Measurements from ENCODE around the gene SLC2A9.
"Not testable (repeated sequence)": the region's sequence is repeated elsewhere in the genome, so short reads cannot be mapped to it uniquely, and the experiment has no call there.

SLC2A9 gene

DNA sequence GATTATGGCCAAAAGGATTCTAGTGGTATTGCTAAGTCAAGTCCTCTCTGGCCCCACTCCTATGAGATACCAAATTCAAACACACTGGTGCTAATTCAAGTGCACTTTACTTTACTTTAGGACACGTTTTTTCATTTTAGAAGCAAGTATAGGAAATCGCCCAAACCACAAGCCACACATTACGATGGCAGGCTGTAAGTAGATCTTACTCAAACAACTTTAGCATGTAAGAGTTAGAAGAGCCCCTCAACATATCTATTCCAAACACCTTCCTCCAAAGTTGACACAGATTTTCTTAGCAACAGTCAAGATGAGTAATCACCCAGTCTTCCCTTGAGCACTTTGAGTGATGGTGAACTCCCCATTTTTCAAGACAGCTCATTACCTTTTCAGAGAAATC is 196.2 kb downstream of the SLC2A9 start:
- H3K4me3 ChIP-seq (ENCODE audit: low read depth, low read length) = no peak overlapping the region
- H2AFZ ChIP-seq (ENCODE audit: low read length, unreplicated experiment) = no peak overlapping the region
- no peaks in the 10 kb centered on the region for H3K27me3 ChIP-seq (ENCODE audit: insufficient read depth, low read length)
- no peaks in the 10 kb centered on the region for H3K36me3 ChIP-seq (ENCODE audit: insufficient read depth, low read length)
- no peaks in the 10 kb centered on the region for H3K4me1 ChIP-seq (ENCODE audit: control insufficient read depth, insufficient read depth, low read length, unreplicated experiment)
- H3K79me2 ChIP-seq (ENCODE audit: control insufficient read depth, insufficient read depth, low read length, unreplicated experiment) = no peaks in the 10 kb centered on the region
- H3K27ac ChIP-seq (ENCODE audit: low read depth, low read length) = no peak overlapping the region

DNA sequence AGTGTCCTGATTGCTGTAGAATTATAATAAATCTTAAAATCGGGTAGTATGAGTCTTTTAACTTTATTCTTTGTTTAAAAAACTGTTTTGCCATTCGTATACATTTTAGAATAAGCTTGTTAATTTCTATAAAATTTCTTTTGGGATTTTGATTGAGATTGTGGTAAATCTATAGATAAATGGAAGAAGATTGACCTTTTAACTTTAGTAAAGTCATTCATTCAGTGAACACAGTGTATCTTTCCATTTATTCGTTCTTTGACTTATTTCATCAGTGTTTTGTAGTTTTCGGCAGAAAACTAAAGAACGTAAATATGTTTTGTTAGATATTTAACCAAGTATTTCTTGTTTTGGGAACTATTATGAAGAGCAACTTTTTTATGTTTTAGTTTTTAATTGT is 201.0 kb downstream of the SLC2A9 start:
- Histone ChIP-seq H3K4me1 (ENCODE audit: control insufficient read depth, insufficient read depth, low read length, unreplicated experiment) (no peaks in the 10 kb centered on the region), H3K27me3 (ENCODE audit: insufficient read depth, low read length) (no peaks in the 10 kb centered on the region), H3K4me3 (ENCODE audit: low read depth, low read length) (no peak overlapping the region), H3K79me2 (ENCODE audit: control insufficient read depth, insufficient read depth, low read length, unreplicated experiment) (no peaks in the 10 kb centered on the region), H2AFZ (ENCODE audit: low read length, unreplicated experiment) (no peak overlapping the region), H3K36me3 (ENCODE audit: insufficient read depth, low read length) (no peaks in the 10 kb centered on the region), H3K27ac (ENCODE audit: low read depth, low read length) (no peak overlapping the region)

DNA sequence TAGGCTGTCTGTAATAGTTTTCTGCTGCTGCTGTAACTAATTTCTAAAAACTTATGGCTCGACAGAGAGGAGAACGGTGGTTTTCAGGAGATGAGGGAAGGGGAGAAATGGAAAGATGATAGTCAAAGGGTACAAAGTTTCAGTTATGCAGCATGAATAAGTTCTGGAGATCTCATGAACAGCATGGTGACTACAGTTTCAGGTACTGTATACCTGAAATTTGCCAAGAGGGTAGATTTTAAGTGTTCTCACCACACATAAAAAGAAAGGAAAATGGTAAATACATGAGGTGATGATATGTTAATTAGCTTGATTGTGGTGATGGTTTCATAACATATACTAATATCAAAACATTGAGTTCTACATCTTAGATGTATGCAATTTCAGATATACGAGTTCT is 205.0 kb downstream of the SLC2A9 start:
- Histone ChIP-seq H3K4me1 (ENCODE audit: control insufficient read depth, insufficient read depth, low read length, unreplicated experiment) (no peaks in the 10 kb centered on the region), H3K27ac (ENCODE audit: low read depth, low read length) (no peak overlapping the region), H2AFZ (ENCODE audit: low read length, unreplicated experiment) (no peak overlapping the region), H3K4me3 (ENCODE audit: low read depth, low read length) (no peak overlapping the region), H3K36me3 (ENCODE audit: insufficient read depth, low read length) (no peaks in the 10 kb centered on the region), H3K79me2 (ENCODE audit: control insufficient read depth, insufficient read depth, low read length, unreplicated experiment) (no peaks in the 10 kb centered on the region), H3K27me3 (ENCODE audit: insufficient read depth, low read length) (no peaks in the 10 kb centered on the region)

DNA sequence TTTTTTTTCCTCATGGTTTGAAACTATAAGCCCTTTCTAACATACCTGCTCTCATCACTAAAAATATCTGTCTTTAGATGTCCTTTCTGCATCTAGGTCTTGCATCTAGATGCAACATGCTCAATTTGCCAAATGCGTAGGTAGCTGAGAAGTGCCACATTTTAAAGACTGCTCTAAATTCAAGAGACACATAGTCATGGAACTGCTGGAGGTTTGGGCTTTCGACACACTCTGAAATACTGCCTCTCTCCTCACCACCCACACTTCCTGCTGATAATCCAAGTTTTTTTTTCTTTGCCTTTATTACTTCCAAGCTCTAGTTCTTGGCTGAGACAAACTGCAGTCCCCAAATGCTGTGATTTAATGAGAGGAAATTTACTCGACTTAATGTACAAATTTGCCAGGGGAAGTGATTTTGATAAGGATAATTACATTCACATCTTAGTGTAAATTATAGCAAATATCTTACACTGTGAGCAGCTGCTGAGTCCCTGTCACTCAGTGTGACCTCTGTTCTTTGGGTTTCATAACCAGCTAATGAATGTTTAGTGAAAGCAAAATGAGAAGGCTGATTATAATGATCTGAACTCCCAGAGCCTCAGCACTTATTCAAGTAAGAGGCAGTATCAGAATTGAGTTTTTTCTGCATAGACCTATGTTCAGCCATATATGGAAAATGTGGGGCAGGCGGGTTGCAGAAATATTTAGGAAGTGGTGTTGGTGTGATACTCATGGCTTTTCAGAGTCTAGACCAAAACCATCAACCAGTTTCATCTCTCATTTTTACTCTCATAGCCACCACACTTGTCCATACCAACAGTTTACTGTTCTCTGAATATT is 208.6 kb downstream of the SLC2A9 start:
- H3K4me1 ChIP-seq (ENCODE audit: control insufficient read depth, insufficient read depth, low read length, unreplicated experiment) = no peaks in the 10 kb centered on the region
- H3K4me3 ChIP-seq (ENCODE audit: low read depth, low read length) = no peak overlapping the region
- H3K36me3 ChIP-seq (ENCODE audit: insufficient read depth, low read length) = no peaks in the 10 kb centered on the region
- H3K27me3 ChIP-seq (ENCODE audit: insufficient read depth, low read length) = no peaks in the 10 kb centered on the region
- no peak overlapping the region for H3K27ac ChIP-seq (ENCODE audit: low read depth, low read length)
- H2AFZ ChIP-seq (ENCODE audit: low read length, unreplicated experiment) = no peak overlapping the region
- no peaks in the 10 kb centered on the region for H3K79me2 ChIP-seq (ENCODE audit: control insufficient read depth, insufficient read depth, low read length, unreplicated experiment)

DNA sequence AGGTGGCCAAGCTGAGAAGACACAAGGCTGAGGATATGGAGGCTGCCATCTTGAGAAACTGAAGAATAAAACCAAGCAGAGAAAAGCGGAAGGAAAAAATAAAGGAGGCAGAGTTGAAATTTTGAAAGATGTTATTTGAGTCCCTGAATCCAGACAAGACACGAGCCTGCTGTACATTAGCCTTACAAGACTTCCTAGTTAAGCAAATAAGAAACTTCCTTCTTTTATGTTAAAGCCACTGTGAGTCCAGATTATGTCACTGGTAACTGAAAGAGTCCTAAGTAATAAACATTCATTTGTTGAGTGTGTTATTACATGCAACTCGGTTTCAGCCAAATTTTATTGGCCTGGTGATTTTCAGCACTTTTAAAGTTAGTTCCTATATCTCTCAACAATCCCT is 209.5 kb downstream of the SLC2A9 start:
- H3K36me3 ChIP-seq (ENCODE audit: insufficient read depth, low read length) = no peaks in the 10 kb centered on the region
- no peaks in the 10 kb centered on the region for H3K79me2 ChIP-seq (ENCODE audit: control insufficient read depth, insufficient read depth, low read length, unreplicated experiment)
- no peak overlapping the region for H3K4me3 ChIP-seq (ENCODE audit: low read depth, low read length)
- H3K4me1 ChIP-seq (ENCODE audit: control insufficient read depth, insufficient read depth, low read length, unreplicated experiment) = no peaks in the 10 kb centered on the region
- no peak overlapping the region for H2AFZ ChIP-seq (ENCODE audit: low read length, unreplicated experiment)
- H3K27ac ChIP-seq (ENCODE audit: low read depth, low read length) = no peak overlapping the region
- H3K27me3 ChIP-seq (ENCODE audit: insufficient read depth, low read length) = no peaks in the 10 kb centered on the region

DNA sequence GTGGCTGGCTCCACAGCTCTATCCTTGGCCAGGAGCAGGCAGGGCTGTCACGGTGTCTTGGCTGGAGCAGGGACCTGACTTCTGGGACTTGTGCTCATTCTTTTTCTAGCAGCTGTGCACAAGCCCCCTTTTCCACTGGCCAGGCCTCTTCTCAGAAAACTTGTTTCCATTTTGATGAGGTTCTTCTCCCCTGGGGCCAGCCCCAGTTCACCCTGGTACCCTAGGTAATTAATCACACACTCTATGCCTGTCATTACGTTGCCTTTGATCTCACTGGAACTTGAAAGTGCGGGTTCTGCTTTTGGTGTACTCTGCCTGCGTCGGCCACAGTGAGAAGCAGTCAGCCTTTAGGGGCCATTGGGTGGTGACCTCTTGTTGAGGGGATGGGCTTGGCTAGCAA is 213.2 kb downstream of the SLC2A9 start:
- no peak overlapping the region for H3K27ac ChIP-seq (ENCODE audit: low read depth, low read length)
- H3K79me2 ChIP-seq (ENCODE audit: control insufficient read depth, insufficient read depth, low read length, unreplicated experiment) = no peaks in the 10 kb centered on the region
- H3K27me3 ChIP-seq (ENCODE audit: insufficient read depth, low read length) = no peaks in the 10 kb centered on the region
- H3K4me1 ChIP-seq (ENCODE audit: control insufficient read depth, insufficient read depth, low read length, unreplicated experiment) = no peaks in the 10 kb centered on the region
- no peak overlapping the region for H3K4me3 ChIP-seq (ENCODE audit: low read depth, low read length)
- H3K36me3 ChIP-seq (ENCODE audit: insufficient read depth, low read length) = no peaks in the 10 kb centered on the region
- H2AFZ ChIP-seq (ENCODE audit: low read length, unreplicated experiment) = no peak overlapping the region

DNA sequence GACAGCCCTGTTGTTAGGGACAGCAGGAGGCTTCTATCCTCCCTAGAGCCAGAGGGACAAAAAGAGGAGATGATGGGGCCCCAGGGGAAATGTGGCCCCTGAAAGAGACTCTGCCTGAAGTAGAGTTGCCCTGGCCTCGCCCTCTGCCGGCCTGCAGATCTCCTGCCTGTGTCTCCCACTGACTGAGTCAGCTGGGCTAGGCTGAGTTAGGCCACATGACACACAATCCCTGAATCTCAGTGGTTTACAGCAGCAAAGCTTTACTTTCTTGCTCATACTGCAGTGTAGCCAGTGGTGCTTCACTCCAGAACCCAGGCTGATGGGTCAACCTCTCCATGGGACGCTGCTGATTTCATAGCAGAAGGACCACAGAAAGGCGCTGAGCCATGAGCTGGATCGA is 216.4 kb downstream of the SLC2A9 start:
- Histone ChIP-seq H3K36me3 (ENCODE audit: insufficient read depth, low read length) (no peaks in the 10 kb centered on the region), H3K4me3 (ENCODE audit: low read depth, low read length) (no peak overlapping the region), H3K27ac (ENCODE audit: low read depth, low read length) (no peak overlapping the region), H2AFZ (ENCODE audit: low read length, unreplicated experiment) (no peak overlapping the region), H3K4me1 (ENCODE audit: control insufficient read depth, insufficient read depth, low read length, unreplicated experiment) (no peaks in the 10 kb centered on the region), H3K27me3 (ENCODE audit: insufficient read depth, low read length) (no peaks in the 10 kb centered on the region), H3K79me2 (ENCODE audit: control insufficient read depth, insufficient read depth, low read length, unreplicated experiment) (no peaks in the 10 kb centered on the region)

DNA sequence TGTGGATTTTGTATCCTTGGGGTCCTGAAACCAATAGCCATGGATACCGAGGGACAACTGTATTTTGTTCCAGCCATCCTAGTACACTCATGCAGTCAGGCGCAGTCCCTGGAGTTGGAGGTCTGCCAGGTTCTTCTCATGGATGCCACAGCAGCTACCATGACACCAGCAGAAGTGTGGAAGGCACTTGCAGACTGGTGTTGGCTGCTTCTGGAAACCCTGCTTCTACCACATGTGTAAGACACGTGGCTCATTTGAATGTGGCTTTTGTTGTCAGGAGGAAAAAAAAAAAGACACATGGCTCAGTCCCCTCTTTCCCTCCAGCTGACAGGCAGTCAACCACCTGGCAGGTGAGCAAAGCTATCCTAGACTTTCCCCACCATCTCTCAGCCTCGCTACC is 220.4 kb downstream of the SLC2A9 start:
- H3K27ac ChIP-seq (ENCODE audit: low read depth, low read length) = no peak overlapping the region
- no peak overlapping the region for H2AFZ ChIP-seq (ENCODE audit: low read length, unreplicated experiment)
- H3K4me1 ChIP-seq (ENCODE audit: control insufficient read depth, insufficient read depth, low read length, unreplicated experiment) = no peaks in the 10 kb centered on the region
- H3K27me3 ChIP-seq (ENCODE audit: insufficient read depth, low read length) = no peaks in the 10 kb centered on the region
- H3K79me2 ChIP-seq (ENCODE audit: control insufficient read depth, insufficient read depth, low read length, unreplicated experiment) = no peaks in the 10 kb centered on the region
- H3K4me3 ChIP-seq (ENCODE audit: low read depth, low read length) = no peak overlapping the region
- H3K36me3 ChIP-seq (ENCODE audit: insufficient read depth, low read length) = no peaks in the 10 kb centered on the region

DNA sequence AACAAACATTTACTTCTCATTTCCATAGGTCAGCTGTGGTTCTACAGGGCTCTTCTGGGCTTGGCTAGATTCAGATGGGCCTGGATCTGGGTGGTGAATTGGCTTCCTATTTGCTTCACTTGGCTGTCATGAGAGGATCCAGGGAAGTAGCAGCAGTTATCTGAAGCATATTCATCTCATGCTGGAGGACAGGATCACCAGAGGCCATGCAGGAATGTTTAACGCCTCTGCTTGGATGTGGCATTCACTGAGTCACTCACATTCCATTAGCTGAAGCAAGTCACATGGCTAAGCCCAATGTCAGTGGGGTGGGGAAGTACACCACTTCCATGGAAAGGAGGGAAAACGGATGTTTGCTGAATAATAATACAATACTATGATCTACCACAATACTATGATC is 224.7 kb downstream of the SLC2A9 start:
- H3K27me3 ChIP-seq (ENCODE audit: insufficient read depth, low read length); H2AFZ ChIP-seq (ENCODE audit: low read length, unreplicated experiment); H3K4me1 ChIP-seq (ENCODE audit: control insufficient read depth, insufficient read depth, low read length, unreplicated experiment); H3K4me3 ChIP-seq (ENCODE audit: low read depth, low read length); H3K79me2 ChIP-seq (ENCODE audit: control insufficient read depth, insufficient read depth, low read length, unreplicated experiment); H3K27ac ChIP-seq (ENCODE audit: low read depth, low read length); H3K36me3 ChIP-seq (ENCODE audit: insufficient read depth, low read length): not testable (repeated sequence)

DNA sequence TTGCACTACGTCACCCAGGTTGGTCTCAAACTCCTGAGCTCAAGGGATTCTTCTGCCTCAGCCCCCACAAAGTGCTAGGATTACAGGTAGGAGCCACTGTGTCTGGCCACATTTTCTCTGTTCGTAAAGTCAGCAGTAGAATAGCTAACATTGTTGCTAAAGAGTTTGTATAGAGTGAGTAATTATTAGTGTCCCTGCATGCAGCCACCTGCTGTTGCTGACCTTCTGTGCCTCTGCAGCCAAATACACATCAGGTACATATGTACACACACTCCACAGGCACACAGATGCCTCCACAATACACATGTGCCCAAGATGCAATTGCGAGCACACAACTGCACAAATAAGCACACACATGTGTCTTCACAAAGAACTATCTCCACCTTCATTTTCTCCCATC is 228.9 kb downstream of the SLC2A9 start:
- Histone ChIP-seq H3K27ac (ENCODE audit: low read depth, low read length) (no peak overlapping the region), H3K27me3 (ENCODE audit: insufficient read depth, low read length) (no peaks in the 10 kb centered on the region), H3K79me2 (ENCODE audit: control insufficient read depth, insufficient read depth, low read length, unreplicated experiment) (no peaks in the 10 kb centered on the region), H3K4me3 (ENCODE audit: low read depth, low read length) (no peak overlapping the region), H3K4me1 (ENCODE audit: control insufficient read depth, insufficient read depth, low read length, unreplicated experiment) (no peaks in the 10 kb centered on the region), H3K36me3 (ENCODE audit: insufficient read depth, low read length) (no peaks in the 10 kb centered on the region), H2AFZ (ENCODE audit: low read length, unreplicated experiment) (no peak overlapping the region)

DNA sequence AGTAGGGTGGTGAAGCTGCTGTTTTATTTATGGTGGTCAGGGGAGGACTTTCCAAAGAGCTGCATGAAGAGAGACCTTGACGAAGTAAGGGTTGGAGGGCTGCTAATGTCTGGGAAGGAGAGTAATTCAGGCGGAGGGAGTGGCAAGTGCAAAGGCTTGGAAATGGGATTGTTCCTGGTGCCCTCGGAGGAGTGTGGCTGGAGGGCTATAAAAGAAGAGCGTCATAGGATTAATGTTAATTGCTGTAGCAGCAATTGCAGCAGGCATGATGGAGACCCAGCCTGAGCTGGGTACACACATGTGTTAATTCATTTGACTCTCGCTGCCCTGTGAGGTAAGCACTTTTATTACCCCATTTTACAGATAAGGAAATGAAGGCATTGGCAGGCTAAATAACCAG is 235.4 kb downstream of the SLC2A9 start:
- H3K36me3 ChIP-seq (ENCODE audit: insufficient read depth, low read length); H3K27ac ChIP-seq (ENCODE audit: low read depth, low read length); H3K4me3 ChIP-seq (ENCODE audit: low read depth, low read length); H3K79me2 ChIP-seq (ENCODE audit: control insufficient read depth, insufficient read depth, low read length, unreplicated experiment); H3K4me1 ChIP-seq (ENCODE audit: control insufficient read depth, insufficient read depth, low read length, unreplicated experiment); H3K27me3 ChIP-seq (ENCODE audit: insufficient read depth, low read length); H2AFZ ChIP-seq (ENCODE audit: low read length, unreplicated experiment): not testable (repeated sequence)

All from ACC112 (cell line).